Measurements from ENCODE around the gene PLPP2. TPM values are rescaled to one million over a fixed set of nuclear protein-coding genes. Genes with fewer than 3 reads are reported as not detected.

PLPP2 gene
- total and polyA plus RNA-seq, 2 donors (not counting 1 experiment from before 2014, with no cell fraction given): 1.8 to 26.6 TPM

GRCh38 chr19:290372-291005 is 714 bp downstream of the PLPP2 start:
- Histone ChIP-seq H3K9ac (ENCODE audit: insufficient read depth, low read length) (no peak overlapping the region), H2AFZ (ENCODE audit: low read length) (no peak overlapping the region), H3K4me3 (replicated peaks in 1 of 4; ENCODE audit: control extremely low read depth in 1 of 4, insufficient read depth in 1 of 4, low read depth in 3 of 4, low read length in 4 of 4) (peak overlapping the region; percentile 18 to 48 (median 32)), H4K20me1 (ENCODE audit: control insufficient read depth, extremely low read depth, insufficient read depth, low read length) (no peaks in the 10 kb centered on the region), H3K79me2 (ENCODE audit: control insufficient read depth, insufficient read depth, low read length) (no peaks in the 10 kb centered on the region), H3K4me1 (ENCODE audit: control insufficient read depth, extremely low read depth, insufficient read depth, low read length) (peaks cover 3% of the 10 kb centered on the region), H3K9me3 (ENCODE audit: control insufficient read depth, insufficient read depth, low read depth, low read length) (no peaks in the 10 kb centered on the region), H3K36me3 (ENCODE audit: control insufficient read depth, insufficient read depth, low read length) (no peaks in the 10 kb centered on the region), H3K27ac (ENCODE audit: insufficient read depth, low read length) (no peak overlapping the region), H3K27me3 (ENCODE audit: control insufficient read depth, insufficient read depth, low read length) (peaks cover 31% of the 10 kb centered on the region), H3K4me2 (ENCODE audit: extremely low read depth, insufficient read depth, low read length) (peak overlapping the region; percentile 59)
- DNase-seq (ENCODE audit: low read depth in 2 of 2): peak in 1 of 2 donors; percentile 35
- TF ChIP-seq EZH2 (IDR thresholded peaks at IDR 0.05; ENCODE audit: low read length, missing control alignments): peak; percentile 86
- no peak for TF ChIP-seq CTCF (conservative IDR thresholded peaks at IDR 0.05 in 1 of 2, IDR thresholded peaks at IDR 0.05 in 1 of 2; ENCODE audit: low read depth in 1 of 2, low read length in 2 of 2)

GRCh38 chr19:289651-290371 is 1.4 kb downstream of the PLPP2 start:
- no peaks in the 10 kb centered on the region for H3K79me2 ChIP-seq (ENCODE audit: control insufficient read depth, insufficient read depth, low read length)
- no peak overlapping the region for H3K27ac ChIP-seq (ENCODE audit: insufficient read depth, low read length)
- TF ChIP-seq EZH2 (IDR thresholded peaks at IDR 0.05; ENCODE audit: low read length, missing control alignments) (no peak), CTCF (conservative IDR thresholded peaks at IDR 0.05 in 1 of 2, IDR thresholded peaks at IDR 0.05 in 1 of 2; ENCODE audit: low read depth in 1 of 2, low read length in 2 of 2) (no peak)
- H2AFZ ChIP-seq (ENCODE audit: low read length): no peak overlapping the region
- no peak overlapping the region for H3K9ac ChIP-seq (ENCODE audit: insufficient read depth, low read length)
- peak overlapping the region; percentile 17 for H3K4me2 ChIP-seq (ENCODE audit: extremely low read depth, insufficient read depth, low read length)
- peaks cover 28% of the 10 kb centered on the region for H3K27me3 ChIP-seq (ENCODE audit: control insufficient read depth, insufficient read depth, low read length)
- no peaks in the 10 kb centered on the region for H3K36me3 ChIP-seq (ENCODE audit: control insufficient read depth, insufficient read depth, low read length)
- H3K4me3 ChIP-seq (replicated peaks in 1 of 4; ENCODE audit: control extremely low read depth in 1 of 4, insufficient read depth in 1 of 4, low read depth in 3 of 4, low read length in 4 of 4): no peak overlapping the region
- H3K4me1 ChIP-seq (ENCODE audit: control insufficient read depth, extremely low read depth, insufficient read depth, low read length): peaks cover 3% of the 10 kb centered on the region
- no peaks in the 10 kb centered on the region for H4K20me1 ChIP-seq (ENCODE audit: control insufficient read depth, extremely low read depth, insufficient read depth, low read length)
- H3K9me3 ChIP-seq (ENCODE audit: control insufficient read depth, insufficient read depth, low read depth, low read length): no peaks in the 10 kb centered on the region
- DNase-seq (ENCODE audit: low read depth in 2 of 2): peak in 1 of 2 donors; percentile 43

GRCh38 chr19:288911-289310 is 2.3 kb downstream of the PLPP2 start:
- DNase-seq (ENCODE audit: low read depth in 2 of 2): no peak
- H3K27me3 ChIP-seq (ENCODE audit: control insufficient read depth, insufficient read depth, low read length): peaks cover 21% of the 10 kb centered on the region
- H4K20me1 ChIP-seq (ENCODE audit: control insufficient read depth, extremely low read depth, insufficient read depth, low read length): no peaks in the 10 kb centered on the region
- no peak overlapping the region for H3K4me3 ChIP-seq (replicated peaks in 1 of 4; ENCODE audit: control extremely low read depth in 1 of 4, insufficient read depth in 1 of 4, low read depth in 3 of 4, low read length in 4 of 4)
- H3K9me3 ChIP-seq (ENCODE audit: control insufficient read depth, insufficient read depth, low read depth, low read length): no peaks in the 10 kb centered on the region
- TF ChIP-seq EZH2 (IDR thresholded peaks at IDR 0.05; ENCODE audit: low read length, missing control alignments): no peak
- no peak for TF ChIP-seq CTCF (conservative IDR thresholded peaks at IDR 0.05 in 1 of 2, IDR thresholded peaks at IDR 0.05 in 1 of 2; ENCODE audit: low read depth in 1 of 2, low read length in 2 of 2)
- H3K4me2 ChIP-seq (ENCODE audit: extremely low read depth, insufficient read depth, low read length): no peak overlapping the region
- no peak overlapping the region for H3K9ac ChIP-seq (ENCODE audit: insufficient read depth, low read length)
- no peaks in the 10 kb centered on the region for H3K36me3 ChIP-seq (ENCODE audit: control insufficient read depth, insufficient read depth, low read length)
- H2AFZ ChIP-seq (ENCODE audit: low read length): no peak overlapping the region
- no peaks in the 10 kb centered on the region for H3K4me1 ChIP-seq (ENCODE audit: control insufficient read depth, extremely low read depth, insufficient read depth, low read length)
- no peaks in the 10 kb centered on the region for H3K79me2 ChIP-seq (ENCODE audit: control insufficient read depth, insufficient read depth, low read length)
- H3K27ac ChIP-seq (ENCODE audit: insufficient read depth, low read length): no peak overlapping the region

Measured in fibroblast of lung (primary cell).